WTC11 (cell line): ENCODE results near the gene PAQR3. TPM values are rescaled to one million over a fixed set of nuclear protein-coding genes. Genes with fewer than 3 reads are reported as not detected.

Experiments used
- ATAC-seq: fragments of 200-7000 bp; cut with Tn5 transposase; 2 replicates; pipeline ENCODE4 v1.10.0; 2021; ENCODE audit warnings: mild to moderate bottlenecking, moderate library complexity
- CTCF ChIA-PET: fragments of 300-600 bp; sonication (Branson Sonifier 250); formaldehyde crosslinking; loops from one replicate; lab custom pipeline; 2021; ENCODE audit warnings: antibody characterized with exemption; lab: Charles Lee
- POLR2A ChIA-PET: fragments of 350-600 bp; sonication (Branson Sonifier 250); formaldehyde crosslinking; loops from one replicate; lab custom pipeline; 2021; ENCODE audit warnings: antibody characterized with exemption; lab: Charles Lee
- DNase-seq: peaks from one replicate; pipeline ENCODE4 v3.0.0; 2021; ENCODE audit warnings: low spot score
- H3K27ac Mint-ChIP-seq: 2 replicates; pipeline ENCODE4 v1.8.0; 2021; ENCODE audit warnings: mixed read lengths
- H3K27me3 Mint-ChIP-seq: 2 replicates; pipeline ENCODE4 v1.8.0; 2021; ENCODE audit warnings: low read depth, mild to moderate bottlenecking, moderate library complexity, mixed read lengths
- H3K36me3 Mint-ChIP-seq: 2 replicates; pipeline ENCODE4 v1.8.0; 2021; ENCODE audit warnings: mixed read lengths
- H3K4me1 Mint-ChIP-seq: 2 replicates; pipeline ENCODE4 v1.8.0; 2022; ENCODE audit warnings: mixed read lengths
- H3K4me3 Mint-ChIP-seq: 2 replicates; pipeline ENCODE4 v1.8.0; 2021; ENCODE audit warnings: mild to moderate bottlenecking, moderate library complexity, mixed read lengths
- H3K9me3 Mint-ChIP-seq: 2 replicates; pipeline ENCODE4 v1.8.0; 2021; ENCODE audit warnings: mixed read lengths
- CREM ChIP-seq: sonication (generic); formaldehyde crosslinking; IDR thresholded peaks from 2 replicates; pipeline ENCODE4 v1.8.1; 2022; ENCODE audit warnings: mild to moderate bottlenecking, missing genetic modification reagents, moderate library complexity
- ELF4 ChIP-seq: sonication (generic); formaldehyde crosslinking; IDR thresholded peaks from 2 replicates; pipeline ENCODE4 v1.8.1; 2022; ENCODE audit warnings: low read depth, mild to moderate bottlenecking, moderate library complexity, missing genetic modification reagents
- FOXP1 ChIP-seq: sonication (generic); formaldehyde crosslinking; IDR thresholded peaks from 2 replicates; pipeline ENCODE4 v1.8.0; 2022; ENCODE audit warnings: missing genetic modification reagents, mild to moderate bottlenecking, moderate library complexity, borderline replicate concordance
- IRF2 ChIP-seq: sonication (generic); formaldehyde crosslinking; IDR thresholded peaks from 2 replicates; pipeline ENCODE4 v1.8.0; 2022; ENCODE audit warnings: low read depth, missing genetic modification reagents, borderline replicate concordance
- KAT7 ChIP-seq: sonication (generic); formaldehyde crosslinking; IDR thresholded peaks from 2 replicates; pipeline ENCODE4 v1.8.1; 2023; ENCODE audit warnings: missing genetic modification reagents, mild to moderate bottlenecking, borderline replicate concordance
- NFE2L1 ChIP-seq: sonication (generic); formaldehyde crosslinking; IDR thresholded peaks from 2 replicates; pipeline ENCODE4 v1.8.1; 2023; ENCODE audit warnings: missing genetic modification reagents
- NFYB ChIP-seq: sonication (generic); formaldehyde crosslinking; conservative IDR thresholded peaks from 2 replicates; pipeline ENCODE4 v1.8.0; 2022; ENCODE audit warnings: low read depth, missing genetic modification reagents
- OVOL2 ChIP-seq: fragments of 250-450 bp; sonication (Bioruptor Pico); IDR thresholded peaks from 2 replicates; pipeline ENCODE4 v1.9.0; 2021; ENCODE audit warnings: mild to moderate bottlenecking, borderline replicate concordance
- SMAD3 ChIP-seq: sonication (generic); formaldehyde crosslinking; IDR thresholded peaks from 2 replicates; pipeline ENCODE4 v1.8.0; 2022; ENCODE audit warnings: missing genetic modification reagents, mild to moderate bottlenecking, borderline replicate concordance
- SP1 ChIP-seq: sonication (generic); formaldehyde crosslinking; conservative IDR thresholded peaks from 2 replicates; pipeline ENCODE4 v1.8.1; 2022; ENCODE audit warnings: missing genetic modification reagents
- TCF7 ChIP-seq: sonication (generic); formaldehyde crosslinking; IDR thresholded peaks from 2 replicates; pipeline ENCODE4 v1.8.0; 2022; ENCODE audit warnings: mild to moderate bottlenecking, low read depth, missing genetic modification reagents, moderate library complexity
- TEAD4 ChIP-seq: sonication (generic); formaldehyde crosslinking; IDR thresholded peaks from 2 replicates; pipeline ENCODE4 v1.8.0; 2022; ENCODE audit warnings: mild to moderate bottlenecking, missing genetic modification reagents
- TP53 ChIP-seq: sonication (generic); formaldehyde crosslinking; IDR thresholded peaks from 2 replicates; pipeline ENCODE4 v1.8.1; 2023; ENCODE audit warnings: mild to moderate bottlenecking, missing genetic modification reagents
- ZBTB21 ChIP-seq: sonication (generic); formaldehyde crosslinking; IDR thresholded peaks from 2 replicates; pipeline ENCODE4 v1.8.1; 2023; ENCODE audit warnings: mild to moderate bottlenecking, missing genetic modification reagents, borderline replicate concordance
- ZNF232 ChIP-seq: sonication (generic); formaldehyde crosslinking; IDR thresholded peaks from 2 replicates; pipeline ENCODE4 v1.8.0; 2022; ENCODE audit warnings: mild to moderate bottlenecking, missing genetic modification reagents
- ZNF317 ChIP-seq: sonication (generic); formaldehyde crosslinking; IDR thresholded peaks from 2 replicates; pipeline ENCODE4 v1.8.1; 2023; ENCODE audit warnings: low read depth, mild to moderate bottlenecking, moderate library complexity, missing genetic modification reagents, borderline replicate concordance
- ZNF396 ChIP-seq: fragments of 250-450 bp; sonication (Bioruptor Pico); IDR thresholded peaks from 2 replicates; pipeline ENCODE4 v1.8.0; 2021; ENCODE audit warnings: mild to moderate bottlenecking, moderate library complexity, borderline replicate concordance
- ZNF416 ChIP-seq: fragments of 250-450 bp; sonication (Bioruptor Pico); IDR thresholded peaks from 2 replicates; pipeline ENCODE4 v1.9.0; 2021; ENCODE audit warnings: mild to moderate bottlenecking, inconsistent platforms
- total RNA-seq: library from RNA; stranded (reverse); gene quantifications from 3 replicates; pipeline ENCODE4 v1.2.3, GENCODE V29; 2021
- TF ChIP-seq, protein P1 (sequence below): sonication (generic); formaldehyde crosslinking; IDR thresholded peaks from 2 replicates; pipeline ENCODE4 v1.8.1; 2023; ENCODE audit warnings: mild to moderate bottlenecking, missing genetic modification reagents, borderline replicate concordance
- TF ChIP-seq, protein P2 (sequence below): sonication (generic); formaldehyde crosslinking; IDR thresholded peaks from 2 replicates; pipeline ENCODE4 v1.8.1; 2022; ENCODE audit warnings: missing genetic modification reagents, borderline replicate concordance
- TF ChIP-seq, protein P3 (sequence below): fragments of 250-450 bp; sonication (Bioruptor Pico); IDR thresholded peaks from 2 replicates; pipeline ENCODE4 v1.9.0; 2021; ENCODE audit warnings: mild to moderate bottlenecking, borderline replicate concordance

PAQR3 gene
- total RNA-seq, 1 experiment from 2014 or later, result 28.1 TPM

DNA sequence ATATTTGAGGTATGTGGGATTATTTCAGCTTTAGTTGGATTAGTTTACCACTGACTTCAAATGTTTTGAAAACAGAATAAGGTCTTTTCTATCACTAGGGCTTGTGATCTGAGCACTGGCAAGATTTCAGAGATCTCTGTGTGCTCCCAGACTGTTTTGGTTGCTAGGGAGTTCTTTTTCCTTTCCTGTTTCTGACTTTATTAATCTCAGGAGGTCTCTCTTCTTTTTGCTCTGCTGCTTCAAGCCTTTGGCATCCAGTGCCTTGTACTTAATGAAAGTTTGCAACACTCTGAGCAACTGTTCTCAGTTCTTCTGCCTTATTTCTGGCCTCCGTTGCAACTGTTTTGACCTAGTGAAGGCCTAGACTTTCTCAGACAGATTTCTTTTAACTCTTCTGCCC is 32.1 kb upstream of the PAQR3 start (continued):
- TF ChIP-seq, protein P1, sequence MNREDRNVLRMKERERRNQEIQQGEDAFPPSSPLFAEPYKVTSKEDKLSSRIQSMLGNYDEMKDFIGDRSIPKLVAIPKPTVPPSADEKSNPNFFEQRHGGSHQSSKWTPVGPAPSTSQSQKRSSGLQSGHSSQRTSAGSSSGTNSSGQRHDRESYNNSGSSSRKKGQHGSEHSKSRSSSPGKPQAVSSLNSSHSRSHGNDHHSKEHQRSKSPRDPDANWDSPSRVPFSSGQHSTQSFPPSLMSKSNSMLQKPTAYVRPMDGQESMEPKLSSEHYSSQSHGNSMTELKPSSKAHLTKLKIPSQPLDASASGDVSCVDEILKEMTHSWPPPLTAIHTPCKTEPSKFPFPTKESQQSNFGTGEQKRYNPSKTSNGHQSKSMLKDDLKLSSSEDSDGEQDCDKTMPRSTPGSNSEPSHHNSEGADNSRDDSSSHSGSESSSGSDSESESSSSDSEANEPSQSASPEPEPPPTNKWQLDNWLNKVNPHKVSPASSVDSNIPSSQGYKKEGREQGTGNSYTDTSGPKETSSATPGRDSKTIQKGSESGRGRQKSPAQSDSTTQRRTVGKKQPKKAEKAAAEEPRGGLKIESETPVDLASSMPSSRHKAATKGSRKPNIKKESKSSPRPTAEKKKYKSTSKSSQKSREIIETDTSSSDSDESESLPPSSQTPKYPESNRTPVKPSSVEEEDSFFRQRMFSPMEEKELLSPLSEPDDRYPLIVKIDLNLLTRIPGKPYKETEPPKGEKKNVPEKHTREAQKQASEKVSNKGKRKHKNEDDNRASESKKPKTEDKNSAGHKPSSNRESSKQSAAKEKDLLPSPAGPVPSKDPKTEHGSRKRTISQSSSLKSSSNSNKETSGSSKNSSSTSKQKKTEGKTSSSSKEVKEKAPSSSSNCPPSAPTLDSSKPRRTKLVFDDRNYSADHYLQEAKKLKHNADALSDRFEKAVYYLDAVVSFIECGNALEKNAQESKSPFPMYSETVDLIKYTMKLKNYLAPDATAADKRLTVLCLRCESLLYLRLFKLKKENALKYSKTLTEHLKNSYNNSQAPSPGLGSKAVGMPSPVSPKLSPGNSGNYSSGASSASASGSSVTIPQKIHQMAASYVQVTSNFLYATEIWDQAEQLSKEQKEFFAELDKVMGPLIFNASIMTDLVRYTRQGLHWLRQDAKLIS (CRISPR knock-in tag), result no peak
- no peak for TF ChIP-seq ZNF317 (CRISPR knock-in tag)
- no peak for TF ChIP-seq NFE2L1 (CRISPR knock-in tag)

DNA sequence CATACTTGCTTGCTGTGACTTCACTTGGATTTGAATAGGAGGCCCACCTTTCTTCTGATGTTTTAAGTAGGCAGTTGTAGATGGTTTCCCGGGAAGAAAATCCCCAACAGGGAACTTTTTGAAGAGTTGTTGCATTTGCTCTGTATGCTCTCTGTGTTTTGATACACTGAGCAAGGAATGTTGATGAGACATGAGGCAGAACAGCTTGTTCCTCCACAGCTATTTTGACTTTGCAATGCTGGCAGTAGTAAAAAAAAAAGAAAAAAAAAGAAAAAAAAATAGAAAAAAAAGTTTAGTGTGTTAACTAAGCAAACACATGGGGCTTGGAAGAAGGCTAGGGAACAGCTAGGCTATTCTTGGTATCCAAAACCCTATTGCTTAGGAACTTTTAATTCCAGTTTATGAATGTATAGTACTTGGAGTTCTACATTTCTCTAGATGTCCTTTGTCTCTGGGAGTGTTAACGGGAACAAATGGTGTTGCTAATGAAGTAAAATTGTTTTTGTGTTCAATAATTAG is 23.4 kb upstream of the PAQR3 start:
- peaks cover 10% of the 10 kb centered on the region for H3K9me3 Mint-ChIP-seq
- no peaks in the 10 kb centered on the region for H3K36me3 Mint-ChIP-seq
- TF ChIP-seq FOXP1 (CRISPR knock-in tag), result no peak
- no peak for TF ChIP-seq ZNF396
- TF ChIP-seq, protein P1 (CRISPR knock-in tag), result no peak
- no peak for TF ChIP-seq OVOL2 (CRISPR knock-in tag)
- TF ChIP-seq TEAD4 (CRISPR knock-in tag), result no peak
- no peak for TF ChIP-seq SP1
- no peak for TF ChIP-seq ZNF232 (CRISPR knock-in tag)
- TF ChIP-seq, protein P2, sequence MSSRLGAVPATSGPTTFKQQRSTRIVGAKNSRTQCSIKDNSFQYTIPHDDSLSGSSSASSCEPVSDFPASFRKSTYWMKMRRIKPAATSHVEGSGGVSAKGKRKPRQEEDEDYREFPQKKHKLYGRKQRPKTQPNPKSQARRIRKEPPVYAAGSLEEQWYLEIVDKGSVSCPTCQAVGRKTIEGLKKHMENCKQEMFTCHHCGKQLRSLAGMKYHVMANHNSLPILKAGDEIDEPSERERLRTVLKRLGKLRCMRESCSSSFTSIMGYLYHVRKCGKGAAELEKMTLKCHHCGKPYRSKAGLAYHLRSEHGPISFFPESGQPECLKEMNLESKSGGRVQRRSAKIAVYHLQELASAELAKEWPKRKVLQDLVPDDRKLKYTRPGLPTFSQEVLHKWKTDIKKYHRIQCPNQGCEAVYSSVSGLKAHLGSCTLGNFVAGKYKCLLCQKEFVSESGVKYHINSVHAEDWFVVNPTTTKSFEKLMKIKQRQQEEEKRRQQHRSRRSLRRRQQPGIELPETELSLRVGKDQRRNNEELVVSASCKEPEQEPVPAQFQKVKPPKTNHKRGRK (CRISPR knock-in tag), result no peak
- no peak for TF ChIP-seq ZNF416 (CRISPR knock-in tag)
- no peak for TF ChIP-seq KAT7 (CRISPR knock-in tag)
- CTCF ChIA-PET, result no interaction called here
- DNase-seq, result no peak
- POLR2A ChIA-PET, result no interaction called here
- no peaks in the 10 kb centered on the region for H3K4me1 Mint-ChIP-seq
- ATAC-seq, result no peak
- H3K4me3 Mint-ChIP-seq, result no peak overlapping the region
- H3K27ac Mint-ChIP-seq, result no peak overlapping the region
- H3K27me3 Mint-ChIP-seq, result no peaks in the 10 kb centered on the region

DNA sequence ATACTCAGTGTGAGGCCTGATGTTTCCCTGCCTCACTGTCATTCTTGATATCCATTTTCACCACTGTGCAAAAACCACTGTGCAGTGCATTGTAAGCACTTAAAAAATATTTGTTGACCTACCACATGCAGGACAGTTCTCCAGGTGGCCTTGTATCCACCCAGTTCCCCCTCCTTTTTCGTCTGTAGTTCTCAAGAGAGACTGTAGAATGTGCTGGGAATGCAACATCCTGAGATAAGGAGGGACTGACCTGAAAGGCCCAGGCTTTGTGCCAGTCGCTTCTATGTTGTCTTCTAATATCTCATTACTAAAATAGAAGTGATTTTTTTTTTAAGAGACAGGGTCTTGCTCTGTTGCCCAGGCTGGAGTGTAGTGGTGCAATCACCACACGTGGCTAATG is 21.7 kb upstream of the PAQR3 start:
- DNase-seq (no peak), ATAC-seq (no peak)
- Mint-ChIP-seq H3K27ac (no peak overlapping the region), H3K4me1 (no peaks in the 10 kb centered on the region), H3K4me3 (no peak overlapping the region), H3K36me3 (no peaks in the 10 kb centered on the region), H3K27me3 (no peaks in the 10 kb centered on the region), H3K9me3 (peaks cover 7% of the 10 kb centered on the region)
- POLR2A ChIA-PET, result no interaction called here
- CTCF ChIA-PET, result no interaction called here
- no peak for TF ChIP-seq TCF7 (CRISPR knock-in tag)
- TF ChIP-seq ZBTB21 (CRISPR knock-in tag), result no peak
- no peak for TF ChIP-seq TP53 (CRISPR knock-in tag)
- no peak for TF ChIP-seq ELF4
- no peak for TF ChIP-seq NFYB (CRISPR knock-in tag)
- TF ChIP-seq IRF2, result no peak
- no peak for TF ChIP-seq SMAD3 (CRISPR knock-in tag)
- no peak for TF ChIP-seq ZNF232 (CRISPR knock-in tag)
- TF ChIP-seq CREM (CRISPR knock-in tag), result no peak
- TF ChIP-seq, protein P3, sequence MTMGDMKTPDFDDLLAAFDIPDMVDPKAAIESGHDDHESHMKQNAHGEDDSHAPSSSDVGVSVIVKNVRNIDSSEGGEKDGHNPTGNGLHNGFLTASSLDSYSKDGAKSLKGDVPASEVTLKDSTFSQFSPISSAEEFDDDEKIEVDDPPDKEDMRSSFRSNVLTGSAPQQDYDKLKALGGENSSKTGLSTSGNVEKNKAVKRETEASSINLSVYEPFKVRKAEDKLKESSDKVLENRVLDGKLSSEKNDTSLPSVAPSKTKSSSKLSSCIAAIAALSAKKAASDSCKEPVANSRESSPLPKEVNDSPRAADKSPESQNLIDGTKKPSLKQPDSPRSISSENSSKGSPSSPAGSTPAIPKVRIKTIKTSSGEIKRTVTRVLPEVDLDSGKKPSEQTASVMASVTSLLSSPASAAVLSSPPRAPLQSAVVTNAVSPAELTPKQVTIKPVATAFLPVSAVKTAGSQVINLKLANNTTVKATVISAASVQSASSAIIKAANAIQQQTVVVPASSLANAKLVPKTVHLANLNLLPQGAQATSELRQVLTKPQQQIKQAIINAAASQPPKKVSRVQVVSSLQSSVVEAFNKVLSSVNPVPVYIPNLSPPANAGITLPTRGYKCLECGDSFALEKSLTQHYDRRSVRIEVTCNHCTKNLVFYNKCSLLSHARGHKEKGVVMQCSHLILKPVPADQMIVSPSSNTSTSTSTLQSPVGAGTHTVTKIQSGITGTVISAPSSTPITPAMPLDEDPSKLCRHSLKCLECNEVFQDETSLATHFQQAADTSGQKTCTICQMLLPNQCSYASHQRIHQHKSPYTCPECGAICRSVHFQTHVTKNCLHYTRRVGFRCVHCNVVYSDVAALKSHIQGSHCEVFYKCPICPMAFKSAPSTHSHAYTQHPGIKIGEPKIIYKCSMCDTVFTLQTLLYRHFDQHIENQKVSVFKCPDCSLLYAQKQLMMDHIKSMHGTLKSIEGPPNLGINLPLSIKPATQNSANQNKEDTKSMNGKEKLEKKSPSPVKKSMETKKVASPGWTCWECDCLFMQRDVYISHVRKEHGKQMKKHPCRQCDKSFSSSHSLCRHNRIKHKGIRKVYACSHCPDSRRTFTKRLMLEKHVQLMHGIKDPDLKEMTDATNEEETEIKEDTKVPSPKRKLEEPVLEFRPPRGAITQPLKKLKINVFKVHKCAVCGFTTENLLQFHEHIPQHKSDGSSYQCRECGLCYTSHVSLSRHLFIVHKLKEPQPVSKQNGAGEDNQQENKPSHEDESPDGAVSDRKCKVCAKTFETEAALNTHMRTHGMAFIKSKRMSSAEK (CRISPR knock-in tag), result no peak
